Activated effector memory CD4-positive, alpha-beta T cell treated with Interleukin-2 at 50 U/mL for 16 hours (primary cell): Measurements from ENCODE around the gene BLTP2.
"Not testable (repeated sequence)": the region's sequence is repeated elsewhere in the genome, so short reads cannot be mapped to it uniquely, and the experiment has no call there.

Source experiments
- DNase-seq: peaks from one replicate; pipeline ENCODE4 v3.0.0-alpha.2; 2020

Gene BLTP2

DNA sequence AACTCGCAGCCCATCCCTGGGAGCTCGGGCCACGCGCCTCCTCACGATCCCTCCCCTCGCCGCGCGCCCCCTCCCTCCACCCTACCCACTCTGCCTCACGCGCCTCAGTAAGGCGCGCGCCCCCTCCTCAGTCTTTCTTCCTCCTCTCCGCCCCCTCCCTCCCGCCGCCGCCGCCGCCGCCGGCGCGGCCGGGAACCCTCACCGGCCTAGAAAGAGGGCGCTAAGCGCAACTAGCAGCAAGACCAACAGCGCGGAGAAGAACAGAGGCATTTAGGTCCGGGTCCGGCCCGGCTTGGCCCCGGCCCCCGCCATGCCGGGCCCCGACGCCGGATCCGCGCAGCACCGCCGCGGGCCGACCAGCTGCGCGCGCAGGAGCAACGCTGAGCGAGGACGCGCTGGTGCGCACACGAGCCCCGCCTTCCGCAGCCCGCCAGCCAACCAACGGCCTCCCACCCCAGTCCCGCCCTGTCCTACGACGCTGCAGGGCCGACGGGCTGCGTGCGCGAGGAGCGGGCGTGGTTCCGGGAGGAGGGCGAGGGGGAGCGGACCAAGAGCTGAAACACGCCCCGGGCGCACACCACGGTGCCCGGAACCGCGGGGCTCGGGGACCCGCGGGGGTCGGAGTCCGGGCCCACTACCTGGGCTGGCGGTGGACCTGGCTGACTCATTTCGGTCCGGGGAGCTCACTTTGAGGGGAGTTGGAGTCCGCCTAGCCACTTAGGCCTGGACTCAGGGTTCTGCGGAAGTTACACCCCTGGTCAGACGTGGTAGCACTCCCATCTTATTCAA, at the start of gene BLTP2:
Gene BLTP2 (minus strand): TSS at position 372 of the 789 bp plus-strand sequence. CDS start 102 bp downstream, at position 270.
- peak; percentile 96 for DNase-seq

- no peak for DNase-seq
These were observed 48.9 kb upstream of the BLTP2 start for GRCh38 chr17:28693869-28694268.

GRCh38 chr17:28689011-28689410, 44.1 kb upstream of the BLTP2 start:
- no peak for DNase-seq

DNA sequence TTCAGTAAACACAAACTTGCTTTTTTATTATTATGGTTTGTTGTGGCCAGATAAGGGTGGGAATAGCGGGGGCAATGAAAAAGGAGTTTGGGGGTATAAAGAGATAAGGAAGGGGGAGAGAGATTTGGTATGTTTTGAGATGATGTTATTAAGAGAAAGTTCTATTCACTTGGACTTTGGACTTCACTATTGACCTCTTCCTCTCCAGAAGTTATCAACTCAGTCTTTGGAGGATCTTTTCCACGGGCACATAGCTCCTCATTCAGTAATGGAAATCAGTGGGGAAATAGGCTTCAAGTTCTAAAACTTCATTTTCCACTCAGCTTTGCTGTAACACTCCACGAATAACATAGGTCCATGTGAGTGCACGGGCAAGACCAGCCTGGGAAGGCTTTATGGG, 43.5 kb upstream of the BLTP2 start:
- no peak for DNase-seq

DNA sequence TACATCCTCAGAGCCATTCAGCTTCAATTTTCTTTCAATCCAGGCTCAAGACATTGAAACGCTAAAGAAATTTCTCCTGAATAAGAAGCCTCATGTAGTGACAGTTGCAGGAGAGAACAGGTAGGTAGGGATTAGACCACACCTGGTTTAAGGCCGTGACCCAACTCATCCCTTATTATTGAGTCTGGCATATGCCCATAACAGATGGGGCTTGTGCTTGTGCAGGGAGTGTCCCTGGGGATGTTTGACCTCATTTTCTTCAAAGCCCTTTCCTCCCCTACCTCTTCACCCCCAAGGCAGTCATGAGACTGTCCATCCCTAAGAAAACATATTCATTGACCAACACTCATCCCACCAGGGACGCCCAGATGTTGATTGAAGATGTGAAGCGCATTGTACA, 41.3 kb upstream of the BLTP2 start:
- no peak for DNase-seq

- no peak for DNase-seq
These were observed 40.4 kb upstream of the BLTP2 start for GRCh38 chr17:28685366-28685765.

DNA sequence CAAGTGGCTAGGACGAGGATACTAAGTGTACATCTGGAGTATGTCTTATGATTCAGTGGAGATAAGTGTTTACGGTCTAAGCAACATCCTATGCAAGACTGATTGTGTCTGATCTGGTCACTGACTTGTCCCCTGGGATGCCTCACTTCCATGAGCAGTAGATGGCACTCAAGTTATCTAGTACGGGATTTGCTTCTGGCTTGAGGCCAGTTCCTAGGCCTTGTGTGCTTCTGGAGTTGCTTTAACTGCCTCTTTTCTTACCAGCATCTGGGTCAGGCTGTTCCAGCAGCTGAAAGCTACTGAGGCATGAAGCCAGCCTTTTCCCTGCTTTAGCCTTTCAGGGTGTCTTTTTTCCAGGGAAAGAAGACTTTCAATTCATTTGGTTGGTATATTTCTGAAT, 40.0 kb upstream of the BLTP2 start:
- DNase-seq, result no peak

- DNase-seq, result no peak
These were observed 37.7 kb upstream of the BLTP2 start for GRCh38 chr17:28682655-28683054.

DNA sequence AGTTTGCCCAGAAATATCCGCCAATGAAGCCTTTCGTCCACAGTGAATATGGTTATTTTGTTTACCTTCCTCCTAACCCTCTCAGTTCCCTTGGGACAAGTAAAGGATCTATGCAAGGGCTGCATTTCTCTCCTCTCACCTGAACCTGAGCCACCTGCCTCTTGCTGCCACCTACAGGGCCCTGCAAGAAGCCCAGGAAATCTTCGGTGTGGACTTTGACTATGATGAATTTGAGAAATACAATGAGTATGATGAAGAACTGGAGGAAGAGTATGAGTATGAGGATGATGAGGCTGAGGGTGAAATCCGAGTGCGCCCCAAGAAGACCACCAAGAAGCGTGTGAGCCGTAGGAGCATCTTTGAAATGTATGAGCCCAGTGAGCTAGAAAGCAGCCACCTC, 31.0 kb upstream of the BLTP2 start:
- DNase-seq, result no peak

DNA sequence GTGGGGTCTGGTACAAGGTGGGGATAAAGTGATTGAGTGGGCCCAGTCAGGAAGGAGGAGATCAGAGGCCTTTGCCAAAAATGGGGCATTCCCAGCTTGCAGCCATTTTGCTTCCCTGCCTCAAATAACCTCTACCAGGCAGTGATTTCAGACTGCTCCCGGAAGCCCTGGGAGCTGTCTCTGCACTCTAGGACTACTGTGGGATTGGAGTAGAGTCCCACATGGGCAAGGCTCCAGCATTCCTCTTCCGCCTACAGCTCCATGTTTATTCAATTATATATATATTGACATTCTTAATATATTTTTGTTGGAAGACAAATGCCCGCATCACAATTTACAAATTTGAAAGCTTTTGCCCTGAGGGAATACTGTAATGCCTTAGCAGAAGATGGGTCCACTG, 30.5 kb upstream of the BLTP2 start:
- no peak for DNase-seq

DNA sequence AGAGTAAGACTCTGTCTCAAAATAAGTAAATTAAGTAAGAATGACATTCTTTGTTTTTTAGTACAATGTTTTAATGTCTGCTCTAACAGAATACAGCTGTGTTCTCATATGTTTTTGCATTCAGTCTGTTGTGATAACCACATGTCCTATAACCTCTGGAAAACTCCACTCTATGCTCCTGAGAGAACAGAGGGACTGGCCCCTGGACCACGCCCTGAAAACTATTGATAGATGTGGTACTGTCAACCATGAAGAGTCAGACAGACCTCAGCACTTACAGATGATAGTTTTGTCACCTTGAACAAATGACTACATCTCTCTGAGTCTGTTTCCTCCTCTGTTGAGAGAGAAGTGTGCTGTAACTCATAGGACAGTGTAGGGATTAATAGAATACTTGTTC, 25.0 kb upstream of the BLTP2 start:
- no peak for DNase-seq

- no peak for DNase-seq
These were observed 22.9 kb upstream of the BLTP2 start for GRCh38 chr17:28667870-28668269.

DNA sequence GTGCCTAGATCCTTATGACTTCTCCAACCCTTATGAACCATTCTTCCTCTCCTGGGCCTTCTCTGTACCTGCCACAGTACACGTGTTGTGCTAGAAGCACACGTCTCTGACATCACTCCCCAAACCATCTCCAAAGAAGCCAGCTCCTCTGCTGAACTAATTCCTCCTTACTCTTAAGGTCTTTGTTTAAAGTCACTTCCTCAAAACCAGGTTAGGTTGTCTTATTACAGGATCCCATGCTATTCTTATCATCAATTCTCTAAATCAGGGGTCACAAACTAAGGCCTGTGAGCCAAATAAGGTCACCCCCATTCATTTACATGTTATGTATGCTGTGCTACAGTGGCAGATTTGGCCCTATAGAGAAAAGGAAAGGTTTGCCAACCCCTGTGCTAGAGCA, 21.0 kb upstream of the BLTP2 start:
- DNase-seq, result no peak

GRCh38 chr17:28663723-28664122, 18.8 kb upstream of the BLTP2 start:
- DNase-seq, result no peak

- DNase-seq, result no peak
These were observed 17.5 kb upstream of the BLTP2 start for GRCh38 chr17:28662527-28662829.

GRCh38 chr17:28661635-28662526, 16.9 kb upstream of the BLTP2 start, which contains the start of the genes SDF2 and SUPT6H:
Gene SDF2, minus strand, starts transcription at chr17:28661906. Its CDS starts 30 bp downstream, at chr17:28661876.
Gene SUPT6H, plus strand, starts transcription at chr17:28662205. Its CDS starts 11,197 bp downstream, at chr17:28673402.
- peak; percentile 91 for DNase-seq

DNA sequence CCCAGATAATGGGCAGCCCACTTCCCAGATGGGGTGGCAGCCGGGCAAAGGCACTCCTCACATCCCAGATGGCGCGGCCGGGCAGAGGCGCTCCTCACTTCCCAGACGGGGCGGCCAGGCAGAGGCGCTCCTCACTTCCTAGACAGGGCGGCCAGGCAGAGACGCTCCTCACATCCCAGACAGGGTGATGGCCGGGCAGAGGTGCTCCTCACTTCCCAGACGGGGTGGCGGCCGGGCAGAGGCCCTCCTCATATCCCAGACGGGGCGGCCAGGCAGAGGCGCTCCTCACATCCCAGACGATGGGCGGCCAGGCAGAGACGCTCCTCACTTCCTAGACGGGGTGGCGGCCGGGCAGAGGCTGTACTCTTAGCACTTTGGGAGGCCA, 14.5 kb upstream of the BLTP2 start:
- DNase-seq, result not testable (repeated sequence)

DNA sequence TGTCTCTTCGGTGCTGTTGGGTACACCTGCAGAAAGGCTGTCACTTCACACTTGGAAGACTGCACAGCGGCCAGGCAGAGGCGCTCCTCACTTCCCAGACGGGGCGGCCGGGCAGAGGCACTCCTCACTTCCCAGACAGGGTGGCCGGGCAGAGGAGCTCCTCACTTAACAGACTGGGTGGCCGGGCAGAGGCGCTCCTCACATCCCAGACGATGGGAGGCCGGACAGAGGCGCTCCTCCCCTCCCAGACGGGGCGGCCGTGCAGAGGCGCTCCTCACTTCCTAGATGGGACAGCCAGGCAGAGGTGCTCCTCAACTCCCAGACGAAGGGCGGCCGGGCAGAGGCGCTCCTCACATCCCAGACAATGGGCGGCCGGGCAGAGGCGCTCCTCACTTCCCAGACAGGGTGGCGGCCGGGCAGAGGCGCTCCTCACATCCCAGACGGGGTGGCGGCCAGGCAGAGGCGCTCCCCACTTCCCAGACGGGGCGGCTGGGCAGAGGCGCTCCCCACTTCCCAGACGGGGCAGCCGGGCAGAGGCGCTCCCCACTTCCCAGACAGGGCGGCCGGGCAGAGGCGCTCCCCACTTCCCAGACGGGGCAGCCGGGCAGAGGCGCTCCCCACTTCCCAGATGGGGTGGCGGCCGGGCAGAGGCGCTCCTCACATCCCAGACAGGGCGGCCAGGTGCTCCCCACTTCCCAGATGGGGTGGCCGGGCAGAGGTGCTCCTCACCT, 14.0 kb upstream of the BLTP2 start:
- DNase-seq, result not testable (repeated sequence)

GRCh38 chr17:28658342-28658741, 13.4 kb upstream of the BLTP2 start:
- DNase-seq, result not testable (repeated sequence)

DNA sequence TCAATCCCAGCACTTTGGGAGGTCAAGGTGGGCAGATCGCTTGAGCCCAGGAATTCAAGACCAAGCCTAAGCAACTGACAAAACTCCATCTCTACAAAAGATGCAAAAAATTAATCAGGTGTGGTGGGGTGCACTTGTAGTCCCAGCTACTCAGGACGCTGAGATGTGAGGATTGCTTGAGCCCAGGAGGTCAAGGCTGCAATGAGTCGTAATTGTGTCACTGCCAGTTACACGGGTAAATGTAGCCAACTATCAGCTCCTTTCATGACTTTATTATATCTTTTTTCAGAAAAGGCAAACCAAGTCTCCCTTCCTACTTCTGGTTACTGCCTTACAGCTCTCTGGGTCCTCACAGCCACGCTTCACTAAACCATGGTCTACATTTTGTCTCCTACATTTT, 12.8 kb upstream of the BLTP2 start:
- DNase-seq, result no peak

DNA sequence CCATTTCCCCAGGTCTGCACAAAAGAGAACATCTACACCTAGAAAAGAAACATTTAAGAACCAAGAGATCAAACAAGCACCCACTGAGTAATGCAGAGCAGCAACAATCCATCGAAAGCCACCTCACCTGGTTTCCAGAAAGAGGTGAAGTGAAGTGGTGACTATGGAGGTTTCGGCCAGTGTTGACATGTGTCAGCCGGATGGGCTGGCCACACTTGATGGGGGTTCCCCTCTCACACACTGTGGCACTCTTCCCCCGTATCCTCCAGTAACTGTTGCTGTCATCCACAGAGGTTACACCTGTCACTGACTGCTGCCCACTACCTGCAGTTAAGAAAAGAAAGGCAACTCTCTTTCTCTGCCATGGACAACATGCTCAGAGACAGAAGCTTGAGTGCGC, 10.2 kb upstream of the BLTP2 start:
- DNase-seq, result no peak

- DNase-seq, result no peak
These were observed 3.7 kb upstream of the BLTP2 start for GRCh38 chr17:28648698-28649097.

- DNase-seq, result no peak
These were observed 1.2 kb upstream of the BLTP2 start for GRCh38 chr17:28646039-28646754.
